Erythroblast (primary cell): ENCODE measurements around the gene TBC1D16.

Experiments used
- GATA1 ChIP-seq: IDR thresholded peaks from 2 replicates; pipeline ENCODE4 v1.6.1; 2011; ENCODE audit warnings: low read depth, mild to moderate bottlenecking, control low read depth, low read length, moderate library complexity
- POLR2A ChIP-seq: IDR thresholded peaks from 2 replicates; pipeline ENCODE4 v1.6.1; 2011; ENCODE audit warnings: mild to moderate bottlenecking, low read length

- TF ChIP-seq POLR2A (no peak), GATA1 (no peak)
These were observed 50.2 kb downstream of the TBC1D16 start for GRCh38 chr17:79985361-79985942.
